Skin epidermis (tissue), 12 donors: ENCODE data around the gene DMAP1.

Experiments
- H3K27ac ChIP-seq, 21 experiments: fragments of 200-600 bp; sonication (generic) in 11 of 21; one replicate each; pipeline ENCODE4 v1.5.0; 2020; ENCODE audit warnings: mild to moderate bottlenecking in 3 of 21, inconsistent platforms in 2 of 21, moderate library complexity in 2 of 21
- H3K4me3 ChIP-seq, 7 experiments: fragments of 200-600 bp; sonication (generic) in 2 of 7; one replicate each; pipeline ENCODE4 v1.5.0; 2020; ENCODE audit warnings: inconsistent platforms in 2 of 7, mild to moderate bottlenecking in 2 of 7, moderate library complexity in 1 of 7

The DMAP1 gene

DNA sequence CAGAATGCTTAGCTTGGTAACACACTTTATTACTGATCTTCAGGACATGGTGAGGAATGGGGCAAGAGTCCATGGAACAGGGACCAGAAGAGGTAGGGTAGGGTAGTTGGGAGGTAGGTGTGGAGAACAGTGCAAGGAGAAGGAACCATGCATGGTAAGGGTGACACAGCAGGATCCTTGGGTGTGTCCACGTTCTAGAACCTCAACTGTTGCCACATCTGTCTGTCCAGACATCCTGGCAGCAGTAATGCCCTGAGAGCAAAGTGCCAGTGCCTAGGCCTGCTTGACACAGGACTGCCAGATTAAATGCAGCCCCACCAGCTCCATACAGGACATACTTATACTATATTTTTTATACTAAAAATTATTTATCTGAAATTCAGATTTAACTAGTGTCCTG is 13.9 kb downstream of the DMAP1 start:
- H3K4me3 ChIP-seq: no peak overlapping the region
- no peak overlapping the region for H3K27ac ChIP-seq

DNA sequence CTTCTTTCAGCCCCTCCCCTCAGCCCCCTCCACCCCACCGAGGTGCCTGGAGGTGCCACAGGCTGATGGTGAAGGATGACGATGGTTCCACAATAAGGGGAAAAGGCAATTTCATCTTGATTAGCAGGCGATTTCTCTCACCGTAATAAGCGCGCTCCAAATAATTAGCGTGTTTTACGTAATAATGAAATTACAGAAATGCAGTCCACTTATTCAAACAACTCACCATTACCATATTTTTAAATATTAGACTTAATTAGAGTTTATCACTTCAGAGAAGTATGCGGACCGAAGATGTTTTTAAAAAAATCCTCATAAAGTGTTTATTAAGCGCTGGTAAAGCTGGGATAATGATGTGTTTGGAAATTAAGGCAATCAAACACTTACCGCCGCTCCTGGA is 14.9 kb downstream of the DMAP1 start:
- no peak overlapping the region for H3K4me3 ChIP-seq

DNA sequence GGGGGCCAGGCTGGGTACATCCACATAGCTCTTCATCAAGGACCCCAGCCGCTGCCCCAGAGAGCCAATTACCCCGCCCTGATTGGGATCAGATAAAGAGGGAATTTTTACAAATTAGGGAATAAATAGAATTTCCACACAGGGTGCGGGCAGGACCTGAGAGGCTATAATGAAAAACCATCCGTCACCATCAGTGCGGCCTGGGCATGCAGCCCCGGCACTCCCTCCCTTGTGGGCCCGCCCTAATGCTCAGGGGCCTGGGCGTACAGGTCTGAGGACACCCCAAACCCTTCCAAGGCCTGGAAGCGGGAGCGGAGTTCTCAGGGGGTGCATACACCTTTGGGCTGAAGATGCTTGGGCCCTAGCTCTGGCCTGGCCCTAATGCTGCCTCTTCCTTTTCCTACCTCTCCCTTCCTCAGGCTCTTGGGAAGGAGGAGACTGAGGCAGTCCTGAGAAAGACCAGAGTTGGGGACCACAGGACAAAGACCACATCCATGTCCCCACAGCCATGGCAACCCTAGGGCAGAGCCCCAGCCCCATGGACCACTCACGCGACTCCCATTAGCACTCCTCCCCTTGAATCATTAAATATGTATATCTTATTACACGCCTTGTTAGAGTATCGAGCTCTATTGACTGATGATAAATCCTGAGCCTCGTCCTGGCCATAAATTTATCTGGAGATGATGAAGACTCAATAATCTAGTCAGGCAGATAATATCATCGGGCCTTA is 16.3 kb downstream of the DMAP1 start:
- Histone ChIP-seq H3K4me3 (no peak overlapping the region), H3K27ac (no peak overlapping the region)

More for the DNA sequence above, 14.9 kb downstream of the DMAP1 start:
- no peak overlapping the region for H3K27ac ChIP-seq

DNA sequence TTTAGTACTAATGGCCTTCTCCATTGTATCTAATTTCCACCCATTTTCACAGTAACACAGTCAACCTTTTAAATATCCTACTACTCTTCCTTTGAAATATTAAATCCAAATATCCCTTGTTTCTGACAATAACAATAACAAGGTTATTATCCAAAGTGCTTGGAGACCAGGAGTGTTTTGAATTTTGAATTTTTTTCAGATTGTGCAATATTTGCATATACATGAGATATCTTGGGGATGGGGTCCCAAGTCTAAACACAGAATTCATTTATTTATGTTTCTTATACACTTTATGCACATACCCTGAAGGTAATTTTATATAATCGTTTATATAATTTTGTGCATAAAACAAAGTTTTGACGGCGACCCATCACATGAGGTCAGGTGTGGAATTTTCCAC is 17.5 kb downstream of the DMAP1 start:
- H3K4me3 ChIP-seq: no peak overlapping the region
- H3K27ac ChIP-seq: no peak overlapping the region

DNA sequence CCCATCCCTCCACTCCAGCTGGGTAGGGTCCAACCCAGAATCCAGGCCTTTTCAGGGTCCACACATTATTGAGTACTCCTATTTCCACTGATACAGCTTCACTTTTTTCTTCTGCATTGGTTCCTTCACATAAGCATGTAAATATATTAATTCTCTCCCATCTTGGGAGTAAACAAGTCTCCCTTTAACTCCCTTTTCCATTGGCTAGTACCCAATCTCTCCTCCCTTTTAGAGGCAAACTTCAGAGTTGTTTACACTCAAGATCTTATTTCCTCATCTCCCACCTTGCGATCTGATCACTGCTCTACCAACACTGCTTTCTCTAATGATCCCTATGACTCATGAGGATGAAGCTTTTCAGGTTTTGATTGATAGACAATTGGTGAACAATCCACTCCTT is 20.3 kb downstream of the DMAP1 start:
- Histone ChIP-seq H3K27ac (no peak overlapping the region), H3K4me3 (no peak overlapping the region)

DNA sequence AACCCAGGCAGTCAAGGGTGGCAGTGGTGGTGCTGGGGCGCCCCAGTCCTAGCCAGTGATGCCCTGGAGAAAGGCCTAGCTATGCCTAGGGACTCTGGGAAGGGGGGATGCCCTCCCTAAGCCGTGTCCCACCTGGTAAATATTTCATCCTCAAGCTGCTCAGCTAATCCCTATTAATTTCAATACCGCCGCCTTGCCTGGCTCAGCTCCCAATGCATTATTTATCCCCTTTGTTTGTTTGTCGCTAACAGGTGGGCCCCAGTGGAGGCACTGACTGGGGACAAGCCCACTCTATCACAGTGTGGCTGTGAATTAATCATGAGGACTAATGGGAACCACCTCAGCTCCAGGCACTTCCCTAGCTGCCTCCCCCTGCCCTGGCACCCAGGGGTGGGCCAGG is 22.5 kb downstream of the DMAP1 start:
- Histone ChIP-seq H3K27ac (no peak overlapping the region), H3K4me3 (no peak overlapping the region)

DNA sequence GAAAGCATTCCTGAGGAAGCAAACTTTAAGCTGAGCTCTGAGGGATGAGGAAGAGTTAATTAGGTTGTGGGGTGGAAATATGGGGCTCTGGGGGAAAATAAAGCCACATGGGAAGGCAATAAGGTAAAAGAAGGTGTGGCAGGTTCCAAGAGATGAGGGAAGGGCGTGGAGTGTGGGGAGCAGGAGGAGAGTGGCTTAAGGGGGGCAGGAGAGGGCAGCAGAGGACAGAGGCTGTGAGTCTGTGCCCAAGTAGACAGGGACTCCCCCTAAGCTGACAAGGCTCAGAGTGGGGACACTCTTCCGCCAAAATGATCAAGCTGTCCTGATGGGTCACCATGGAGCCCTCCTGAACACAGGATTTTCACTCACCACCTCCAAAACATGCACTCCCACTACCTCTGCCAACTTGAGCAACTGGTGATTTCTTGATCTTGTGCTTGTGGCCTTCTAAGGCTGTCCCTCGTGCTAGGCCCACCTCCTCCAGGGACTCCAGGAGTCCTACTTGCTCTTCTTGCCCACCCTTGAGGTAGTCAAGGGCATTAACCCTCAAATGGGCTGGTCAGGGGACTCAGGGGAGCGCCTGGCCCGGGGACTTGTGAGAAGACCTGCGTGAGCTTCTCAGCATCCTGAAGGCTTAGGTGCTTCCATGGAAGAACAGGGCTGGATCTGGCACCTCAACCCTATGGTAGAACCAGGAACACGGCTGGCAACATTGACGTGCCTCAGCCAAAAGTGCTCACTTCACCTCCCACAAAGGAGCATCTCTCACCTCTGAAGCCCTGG is 23.4 kb downstream of the DMAP1 start:
- H3K4me3 ChIP-seq: no peak overlapping the region
- H3K27ac ChIP-seq: no peak overlapping the region

DNA sequence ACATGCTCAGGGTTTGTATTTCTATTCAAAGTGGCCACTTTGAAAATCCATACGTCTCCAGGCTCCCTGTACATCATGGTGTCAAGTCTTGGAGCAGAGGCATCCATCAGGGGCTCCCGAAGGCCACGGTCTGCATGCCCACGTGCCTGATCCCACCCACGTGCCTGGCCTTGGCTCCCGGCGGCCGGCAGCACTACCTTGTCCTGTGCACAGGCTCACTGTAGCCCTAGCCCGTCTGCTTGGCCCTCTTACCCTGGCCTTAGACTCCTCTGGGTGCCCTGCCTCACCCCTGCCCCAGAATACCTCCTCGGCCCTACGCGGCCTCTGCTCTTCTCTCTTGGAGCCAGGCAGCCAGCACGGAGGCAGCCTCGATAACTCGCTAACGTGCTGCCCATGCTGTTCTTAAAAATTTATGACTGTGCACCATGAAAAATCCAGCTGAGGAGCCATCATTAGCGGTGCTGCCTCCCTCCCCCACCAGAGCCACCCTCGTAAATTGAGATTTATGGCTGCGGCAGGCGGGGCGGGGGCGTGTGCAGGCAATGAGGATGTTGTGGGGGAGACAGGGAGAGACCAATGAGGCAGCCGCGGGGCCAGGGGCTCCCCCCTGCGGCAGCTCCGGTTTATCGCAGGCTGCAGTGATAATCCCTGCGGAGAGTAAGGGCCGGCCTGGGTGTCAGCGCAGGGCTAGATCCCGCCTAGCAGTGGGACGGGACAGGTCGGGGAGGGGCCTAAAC is 24.6 kb downstream of the DMAP1 start:
- H3K4me3 ChIP-seq: no peak overlapping the region
- no peak overlapping the region for H3K27ac ChIP-seq

DNA sequence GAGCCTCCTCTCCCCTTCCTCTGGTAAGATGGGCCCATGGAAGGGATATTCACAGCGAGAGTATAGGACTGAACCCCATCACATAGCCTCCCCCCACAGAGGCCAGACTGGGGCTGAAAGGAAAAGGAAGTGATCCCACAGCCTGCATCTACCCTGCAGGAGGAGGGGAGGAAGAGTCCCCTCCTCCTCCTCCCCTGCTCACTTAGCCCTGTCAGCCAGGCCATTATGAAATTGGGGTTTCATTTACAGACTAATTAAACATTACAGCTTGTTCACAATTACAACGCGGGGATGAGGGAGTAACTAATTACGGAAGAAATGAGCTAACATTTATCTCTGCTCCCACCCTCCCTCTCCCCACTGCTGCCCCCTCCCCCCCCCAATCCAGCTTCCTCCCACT is 25.4 kb downstream of the DMAP1 start:
- no peak overlapping the region for H3K4me3 ChIP-seq

DNA sequence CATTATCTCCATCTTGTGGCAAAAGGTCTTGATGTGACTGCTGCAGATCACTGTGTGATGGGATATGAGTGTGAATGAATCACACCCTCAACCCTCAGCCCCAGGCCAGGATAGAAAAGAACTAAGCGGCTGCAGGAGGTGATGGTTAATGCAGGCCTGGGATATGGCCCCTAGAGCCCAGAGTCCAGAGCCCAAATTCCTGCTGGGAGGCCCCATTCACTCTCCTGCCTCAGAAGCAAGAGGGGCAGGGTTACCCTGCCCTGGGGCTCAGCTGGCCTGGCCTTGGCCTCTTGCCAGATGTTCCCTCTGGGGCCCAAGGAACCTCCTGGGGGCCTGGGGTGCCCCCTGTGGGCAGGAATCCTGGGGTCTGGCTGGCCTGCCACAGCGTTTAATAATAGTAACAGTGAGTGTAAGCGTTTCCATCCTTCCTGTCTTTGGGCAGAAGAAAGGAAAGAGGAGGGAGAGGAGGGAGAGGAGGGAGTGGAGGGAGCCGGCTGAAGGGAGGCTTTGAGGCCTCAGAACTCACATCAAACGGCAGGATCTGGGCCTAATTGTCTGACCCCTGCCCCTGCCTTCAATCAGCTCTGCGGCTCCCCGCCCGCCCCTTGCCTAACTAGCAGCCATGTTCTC is 26.2 kb downstream of the DMAP1 start:
- H3K4me3 ChIP-seq: no peak overlapping the region
- peak overlapping the region in 10 of 21 experiments; percentile 13 to 76 (median 40) for H3K27ac ChIP-seq

More for the DNA sequence above, 25.4 kb downstream of the DMAP1 start:
- H3K27ac ChIP-seq: peak overlapping the region in 1 of 21 experiments; percentile 67

DNA sequence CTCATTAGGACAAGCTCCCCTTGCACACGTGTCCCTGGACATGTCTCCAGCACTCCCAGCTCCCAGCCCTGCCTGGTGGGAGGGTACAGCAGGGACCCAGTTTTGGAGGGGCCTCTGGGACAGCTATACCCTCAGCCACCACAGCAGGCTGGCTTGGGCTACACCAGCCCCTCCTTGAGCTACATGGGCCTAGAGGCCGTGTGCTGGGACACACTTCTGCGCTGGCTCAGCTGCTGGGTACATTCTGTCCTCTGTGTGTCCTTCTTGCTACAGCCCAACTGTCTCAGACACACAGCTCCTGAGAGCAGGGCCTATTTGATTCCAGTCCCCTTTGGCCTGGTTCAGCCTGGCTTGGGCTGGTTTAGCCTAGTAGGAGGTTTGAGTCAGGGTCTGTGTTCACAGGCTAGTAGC is 26.7 kb downstream of the DMAP1 start:
- Histone ChIP-seq H3K27ac (peak overlapping the region in 9 of 21 experiments; percentile 13 to 76 (median 50)), H3K4me3 (no peak overlapping the region)

DNA sequence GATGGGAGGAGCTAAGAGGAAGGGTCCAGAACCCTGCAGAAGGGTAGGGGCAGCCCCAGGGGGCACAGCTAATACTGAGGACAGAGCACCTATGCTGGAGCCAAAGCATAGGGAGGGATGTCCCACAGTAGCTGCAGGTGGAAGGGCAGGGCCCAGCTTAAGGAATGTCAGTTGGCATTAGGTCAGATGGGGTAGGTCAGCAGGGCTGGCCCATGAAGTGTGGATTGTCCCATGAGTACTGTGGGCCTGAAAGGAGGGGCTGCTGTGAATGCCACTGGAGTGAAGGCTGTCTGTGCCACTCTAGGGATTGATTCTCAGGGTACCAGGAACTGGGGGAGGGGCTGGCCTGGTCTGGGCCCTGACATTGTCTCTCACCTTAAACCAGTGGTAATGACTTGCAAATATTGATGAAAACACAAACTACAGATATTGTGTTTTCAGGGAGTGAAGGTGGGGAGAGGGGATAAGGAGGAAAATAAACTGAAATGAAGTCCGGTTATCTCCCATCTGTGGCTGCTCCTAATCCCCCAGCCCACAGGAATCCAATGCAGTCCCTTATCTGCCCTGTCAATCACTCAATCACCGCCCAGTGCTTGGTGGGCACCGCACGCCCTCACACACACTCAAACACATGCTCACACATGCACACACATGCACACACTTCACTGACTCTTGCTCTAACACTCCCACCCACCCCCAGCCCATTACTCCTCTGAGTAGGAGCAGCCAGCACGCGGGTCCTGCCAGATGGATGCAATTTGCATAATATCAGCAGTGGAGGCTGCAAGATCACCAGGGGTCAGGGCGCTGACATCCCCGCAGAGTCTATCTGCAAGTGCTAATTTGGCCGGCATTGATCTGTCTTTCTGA is 27.8 kb downstream of the DMAP1 start:
- no peak overlapping the region for H3K4me3 ChIP-seq
- H3K27ac ChIP-seq: peak overlapping the region in 9 of 21 experiments; percentile 8 to 76 (median 37)

DNA sequence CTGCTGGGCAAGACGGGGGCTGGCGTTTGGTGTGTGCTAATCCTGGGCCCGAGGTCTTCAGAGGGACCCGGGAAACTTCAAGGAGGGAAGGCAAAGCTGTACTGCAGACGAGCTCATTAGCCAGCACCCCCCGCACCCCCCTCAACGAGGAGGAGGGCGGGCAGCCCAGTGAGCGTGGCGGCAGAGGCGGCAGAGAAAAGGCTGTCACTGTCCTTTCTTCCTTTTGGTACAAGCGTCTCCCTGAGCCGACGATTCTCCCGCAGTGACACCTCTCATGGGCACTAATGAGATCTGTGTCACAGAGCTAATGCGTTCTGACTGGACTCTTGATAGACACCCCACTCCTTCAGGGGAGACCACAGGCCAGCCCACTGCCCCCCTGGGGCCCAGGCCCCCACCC is 29.5 kb downstream of the DMAP1 start:
- Histone ChIP-seq H3K27ac (no peak overlapping the region), H3K4me3 (no peak overlapping the region)

DNA sequence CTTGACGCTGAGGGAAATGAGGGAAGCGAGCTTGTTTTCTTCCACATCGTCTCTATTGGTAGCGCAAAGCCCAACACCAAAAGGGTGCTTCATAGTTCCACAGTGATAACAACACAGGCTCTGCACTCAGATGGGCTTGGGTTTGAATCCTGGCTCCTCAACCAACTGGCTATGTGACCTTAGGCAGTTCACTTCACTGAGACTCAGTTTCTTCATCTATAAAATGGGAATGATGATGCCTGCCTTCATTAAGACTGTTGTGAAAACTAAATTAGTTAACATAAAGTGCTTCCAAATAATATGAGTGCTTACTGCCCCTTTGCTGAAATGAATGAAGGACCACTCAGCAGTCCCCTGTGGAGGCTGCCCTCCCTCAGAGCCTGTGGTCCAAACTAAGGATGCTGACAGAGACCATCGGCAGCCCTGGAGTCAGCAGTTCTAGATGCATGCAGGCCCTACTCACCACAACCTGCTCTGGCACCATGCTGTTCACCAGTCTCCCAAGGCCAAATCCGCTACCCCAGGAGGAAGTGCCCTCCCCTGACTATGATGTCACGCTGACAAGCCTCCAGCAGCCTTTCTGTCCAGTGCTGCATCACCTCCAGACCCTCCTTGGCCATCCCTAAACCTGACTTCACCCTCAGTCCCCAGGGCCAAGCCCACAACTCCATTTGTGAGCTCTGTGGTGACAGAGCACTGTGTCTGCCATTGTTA is 30.7 kb downstream of the DMAP1 start:
- no peak overlapping the region for H3K27ac ChIP-seq
- H3K4me3 ChIP-seq: no peak overlapping the region

DNA sequence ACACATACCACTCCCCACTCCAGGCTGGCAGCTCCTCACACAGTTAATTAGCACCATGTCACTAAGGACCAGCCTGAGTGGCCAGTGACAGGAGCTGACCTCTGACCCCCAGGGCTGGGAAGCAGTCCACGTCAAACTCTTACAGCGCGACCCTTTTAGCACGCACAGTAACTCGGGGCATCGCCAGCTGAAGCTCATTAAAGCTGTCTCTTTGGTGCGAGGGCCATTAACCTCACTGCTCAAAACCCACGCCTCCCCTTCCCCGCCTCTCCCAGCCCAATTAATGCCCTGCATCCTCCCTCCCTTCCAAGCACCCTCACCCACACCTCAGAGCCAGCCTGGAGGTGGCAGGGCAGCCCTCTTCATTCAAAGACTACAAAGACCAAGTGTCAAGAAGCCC is 31.7 kb downstream of the DMAP1 start:
- Histone ChIP-seq H3K27ac (no peak overlapping the region), H3K4me3 (no peak overlapping the region)

DNA sequence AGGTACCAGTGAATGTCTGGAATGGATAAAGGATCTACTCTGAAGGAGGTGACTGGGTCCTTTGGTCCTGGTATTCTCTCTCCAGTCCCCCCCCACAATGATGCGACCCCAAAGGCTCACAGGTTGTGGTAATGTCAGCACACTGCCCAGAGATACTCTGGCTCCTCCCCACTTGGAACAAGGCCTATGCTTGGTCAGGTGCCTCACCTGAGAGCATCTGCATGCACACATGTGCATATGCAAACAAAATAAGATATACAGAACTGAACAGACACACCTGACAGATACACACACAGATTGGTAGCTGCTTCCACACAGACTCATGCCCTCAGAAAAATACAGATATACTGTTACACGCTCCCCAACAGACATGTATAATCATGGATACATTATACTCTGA is 33.5 kb downstream of the DMAP1 start:
- Histone ChIP-seq H3K4me3 (no peak overlapping the region), H3K27ac (no peak overlapping the region)

DNA sequence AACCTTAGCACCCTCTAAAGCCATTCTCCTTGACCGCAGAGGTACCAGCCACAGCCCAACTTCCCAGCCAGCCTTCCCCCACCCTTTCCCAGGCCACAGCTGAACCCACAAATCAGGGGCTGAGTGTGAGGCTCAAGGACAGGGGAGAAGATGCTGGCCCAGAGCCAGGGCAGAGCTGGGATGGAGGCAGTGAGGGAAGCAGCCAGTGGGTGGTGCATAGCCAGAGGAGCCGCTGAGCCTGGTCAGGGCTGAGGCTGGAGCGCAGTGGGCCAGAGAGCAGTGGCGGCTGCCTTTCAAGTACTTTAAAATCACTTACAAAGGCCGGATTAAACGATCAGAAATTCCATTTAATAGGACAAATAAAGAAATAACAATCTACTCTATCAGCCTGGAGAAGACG is 36.3 kb downstream of the DMAP1 start:
- Histone ChIP-seq H3K4me3 (no peak overlapping the region), H3K27ac (no peak overlapping the region)

DNA sequence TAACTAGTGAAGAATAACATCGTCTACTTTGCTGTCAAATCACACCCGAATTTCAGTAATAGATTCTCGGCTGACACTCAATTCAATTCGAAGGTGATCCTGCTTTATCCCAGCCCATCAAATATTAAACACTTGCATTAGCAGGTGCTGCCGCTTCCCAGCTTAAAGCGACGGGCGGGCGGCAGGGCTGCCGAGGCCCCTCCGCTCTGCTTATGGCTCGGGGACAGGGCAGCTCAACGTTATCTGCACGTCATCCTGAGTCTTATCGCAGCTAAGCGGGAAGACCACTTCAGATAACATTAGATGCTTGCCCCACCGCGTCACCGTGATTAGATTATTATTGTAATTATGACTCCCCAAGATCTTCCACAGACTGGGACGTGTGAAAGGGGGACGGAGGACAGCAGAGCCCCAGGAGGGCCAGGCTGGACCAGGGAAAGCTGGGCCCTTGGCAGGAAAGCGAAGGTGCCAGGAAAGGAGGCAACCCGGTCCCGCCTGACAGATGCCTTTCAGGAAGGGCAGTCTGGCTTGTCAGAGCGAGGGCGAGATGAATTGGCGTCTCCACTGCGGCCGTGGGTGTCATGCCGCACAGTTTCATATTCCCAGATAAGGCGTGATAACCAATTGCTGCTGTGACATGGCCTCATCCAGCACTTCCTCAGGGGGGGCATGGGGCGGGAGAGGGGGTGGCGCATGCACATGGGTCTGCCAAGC is 37.0 kb downstream of the DMAP1 start:
- H3K4me3 ChIP-seq: no peak overlapping the region
- no peak overlapping the region for H3K27ac ChIP-seq
